HG03460 (cell line): ENCODE results near the gene PSMC3IP.

ENCODE experiments used
- ATAC-seq: cut with Tn5 transposase; IDR thresholded peaks from one replicate; pipeline ENCODE4 v1.9.1; 2021; ENCODE audit not compliant: unreplicated experiment

Gene PSMC3IP

GRCh38 chr17:42586514-42587230 is 9.1 kb upstream of the PSMC3IP start:
- no peak for ATAC-seq

- no peak for ATAC-seq
These were observed 7.8 kb upstream of the PSMC3IP start for GRCh38 chr17:42585353-42585752.

GRCh38 chr17:42584880-42585279 is 7.4 kb upstream of the PSMC3IP start:
- no peak for ATAC-seq

- ATAC-seq: no peak
These were observed 4.3 kb upstream of the PSMC3IP start for GRCh38 chr17:42581744-42582270.

GRCh38 chr17:42579794-42580551 is 2.4 kb upstream of the PSMC3IP start:
- ATAC-seq: no peak

GRCh38 chr17:42578282-42578869 is 847 bp upstream of the PSMC3IP start:
- ATAC-seq: peak; percentile 40

GRCh38 chr17:42577140-42577531 is 393 bp downstream of the PSMC3IP start:
- ATAC-seq: peak; percentile 8

- no peak for ATAC-seq
These were observed 3.1 kb downstream of the PSMC3IP start for GRCh38 chr17:42574463-42574862.

- ATAC-seq: no peak
These were observed 4.4 kb downstream of the PSMC3IP start for GRCh38 chr17:42573095-42573494.

GRCh38 chr17:42571435-42572225 is 5.9 kb downstream of the PSMC3IP start:
- ATAC-seq: no peak

GRCh38 chr17:42568341-42569111 is 9.0 kb downstream of the PSMC3IP start:
- ATAC-seq: no peak

- ATAC-seq: peak; percentile 49
These were observed 10.5 kb downstream of the PSMC3IP start, which contains the start of gene MLX for GRCh38 chr17:42566883-42567573. Gene MLX (plus strand): TSS chr17:42567100. CDS start chr17:42567125, 25 bp downstream.

GRCh38 chr17:42566215-42566882 is 11.2 kb downstream of the PSMC3IP start:
- no peak for ATAC-seq

GRCh38 chr17:42565523-42566214 is 11.9 kb downstream of the PSMC3IP start:
- ATAC-seq: no peak

GRCh38 chr17:42564815-42565522 is 12.6 kb downstream of the PSMC3IP start:
- ATAC-seq: no peak

- no peak for ATAC-seq
These were observed 13.6 kb downstream of the PSMC3IP start for GRCh38 chr17:42563950-42564349.

- no peak for ATAC-seq
These were observed 14.0 kb downstream of the PSMC3IP start for GRCh38 chr17:42563543-42563942.

- no peak for ATAC-seq
These were observed 14.4 kb downstream of the PSMC3IP start for GRCh38 chr17:42563143-42563509.
